ENCODE measurements around the gene SOHLH2.

The SOHLH2 gene

DNA sequence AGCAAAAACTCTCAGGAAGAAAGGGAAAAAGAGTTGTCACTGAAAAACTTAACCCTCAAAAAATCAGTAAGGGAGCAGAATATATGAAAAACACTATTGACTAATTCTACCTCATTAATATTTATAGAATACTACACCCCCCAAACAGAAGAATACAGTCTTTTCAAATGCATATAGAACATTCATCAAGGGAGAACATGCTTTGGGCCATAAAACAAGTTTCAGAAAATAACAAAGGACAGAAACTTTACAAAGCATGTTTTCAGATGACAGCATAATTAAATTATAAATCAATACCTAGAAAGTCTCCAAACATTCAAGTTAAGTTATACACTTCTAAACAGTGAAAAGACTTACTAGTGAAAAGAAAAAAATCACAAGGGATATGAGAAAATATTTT, 30.5 kb downstream of the SOHLH2 start:
- DNase-seq (ENCODE audit: low read depth): no peak

DNA sequence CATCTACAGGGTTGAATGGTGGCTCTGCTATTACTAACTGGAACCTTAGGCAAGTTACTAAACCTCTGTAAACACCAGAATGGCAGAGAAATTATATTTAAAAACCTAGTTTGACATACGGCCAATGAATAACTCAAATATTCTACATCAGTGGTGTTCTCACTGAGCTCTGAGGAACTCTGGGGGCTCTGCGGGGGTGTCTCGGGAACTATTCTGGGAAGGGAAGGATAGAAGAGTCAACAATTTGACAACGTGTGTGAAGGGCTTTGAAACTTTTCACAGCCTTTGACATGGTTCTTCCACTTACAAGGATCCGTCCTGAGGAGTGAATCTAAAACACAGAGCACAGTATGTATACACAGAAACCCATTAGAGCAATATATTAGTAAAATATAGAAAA, 38.7 kb downstream of the SOHLH2 start:
- DNase-seq (ENCODE audit: low read depth): no peak

DNA sequence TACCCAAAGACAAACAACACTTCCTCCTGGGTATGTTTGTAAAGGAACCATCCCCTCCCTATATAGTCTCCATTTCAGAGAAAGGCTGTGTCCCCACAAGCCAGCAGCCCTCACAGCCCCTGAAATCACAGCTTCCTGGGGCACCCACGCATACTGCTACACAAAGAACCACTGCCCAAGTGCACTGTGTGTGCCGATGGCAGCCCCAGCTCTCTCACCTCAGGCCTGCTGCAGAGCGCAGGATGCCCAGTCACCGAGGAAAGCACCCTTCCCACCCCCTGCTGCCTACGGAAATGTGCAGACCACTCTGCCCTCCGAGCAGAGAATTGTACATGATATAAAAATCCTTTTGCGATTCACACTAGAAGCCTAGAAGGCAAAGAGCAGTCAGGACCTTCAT, 39.4 kb downstream of the SOHLH2 start:
- no peak for DNase-seq (ENCODE audit: low read depth)

DNA sequence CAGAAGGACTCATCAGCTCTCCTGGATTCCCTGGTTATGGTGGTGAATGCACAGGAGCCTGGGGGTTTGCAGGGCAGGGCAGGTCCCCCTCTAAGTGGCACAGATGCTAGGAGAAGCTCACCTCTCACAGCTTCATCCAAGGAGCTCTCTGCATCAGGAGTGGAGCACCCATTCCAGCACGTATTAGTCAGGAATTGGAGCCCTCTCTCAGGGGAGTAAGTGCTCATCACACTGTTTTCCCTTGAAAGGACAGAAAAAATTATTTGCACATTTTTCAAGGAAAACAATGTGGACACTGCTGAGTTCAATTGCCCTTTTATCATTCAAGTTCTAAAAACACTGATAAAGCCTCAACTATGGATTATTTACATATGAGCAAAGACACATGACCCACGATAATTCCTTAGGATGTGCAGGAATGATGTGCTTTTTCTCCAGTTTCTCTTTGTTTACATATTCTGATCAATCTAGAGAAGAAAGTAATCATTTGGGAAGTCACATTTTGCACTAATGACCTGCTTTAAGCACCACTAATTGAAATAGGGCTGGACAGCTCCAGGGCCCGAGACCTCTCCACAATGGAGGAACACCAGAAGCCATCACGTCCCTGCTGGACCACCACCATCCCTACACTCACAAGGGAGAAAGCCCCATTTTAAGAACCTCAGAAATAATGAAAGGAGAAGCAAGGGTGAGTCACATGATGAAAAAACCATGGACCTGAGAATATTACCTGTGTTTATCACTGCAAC, 40.6 kb downstream of the SOHLH2 start:
- DNase-seq (ENCODE audit: low read depth): no peak

DNA sequence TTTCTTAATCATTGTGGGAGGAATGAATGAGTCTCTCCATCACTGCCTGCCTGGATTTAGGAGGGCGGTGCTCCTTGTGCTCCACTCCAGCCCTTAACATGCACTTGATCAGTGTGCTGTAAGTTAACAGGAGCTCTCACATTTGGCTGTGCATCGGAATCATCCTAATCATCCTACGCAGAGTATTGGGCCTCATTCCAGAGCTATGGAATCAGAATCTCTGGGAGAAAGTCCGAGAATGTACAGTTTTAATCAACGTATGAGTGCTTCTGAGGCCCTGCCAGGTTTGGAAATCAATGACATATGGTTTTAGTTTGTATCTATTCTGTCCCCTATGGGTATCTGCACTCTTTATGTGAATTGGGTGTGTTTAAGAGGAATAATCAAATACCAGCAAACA, 48.3 kb downstream of the SOHLH2 start:
- peak; percentile 38 for DNase-seq (ENCODE audit: low read depth)

DNA sequence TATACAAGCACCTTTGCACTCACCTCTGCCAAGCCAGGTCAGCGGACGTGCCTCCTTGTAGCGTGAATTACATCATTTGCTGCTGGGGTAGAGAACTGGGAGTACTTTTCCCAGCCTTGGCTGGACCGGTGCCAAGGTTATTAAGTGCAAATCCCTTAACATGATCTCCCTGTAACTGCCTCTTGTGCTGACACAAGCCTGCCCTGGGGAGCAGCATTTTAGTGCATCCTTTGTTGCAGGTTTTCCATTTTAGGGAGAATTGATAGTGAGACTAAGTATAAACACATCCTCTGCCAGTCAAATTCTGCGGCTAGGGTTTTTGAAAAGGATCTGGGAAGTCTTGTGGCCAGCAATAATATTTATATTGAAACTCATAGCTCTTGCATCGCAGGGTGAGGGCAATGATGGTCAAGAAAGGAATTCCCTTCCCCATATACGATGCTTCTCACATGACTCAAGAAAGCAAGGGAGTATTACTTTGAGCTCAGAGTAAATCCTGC, 50.5 kb downstream of the SOHLH2 start:
- peak; percentile 92 for DNase-seq (ENCODE audit: low read depth)

DNA sequence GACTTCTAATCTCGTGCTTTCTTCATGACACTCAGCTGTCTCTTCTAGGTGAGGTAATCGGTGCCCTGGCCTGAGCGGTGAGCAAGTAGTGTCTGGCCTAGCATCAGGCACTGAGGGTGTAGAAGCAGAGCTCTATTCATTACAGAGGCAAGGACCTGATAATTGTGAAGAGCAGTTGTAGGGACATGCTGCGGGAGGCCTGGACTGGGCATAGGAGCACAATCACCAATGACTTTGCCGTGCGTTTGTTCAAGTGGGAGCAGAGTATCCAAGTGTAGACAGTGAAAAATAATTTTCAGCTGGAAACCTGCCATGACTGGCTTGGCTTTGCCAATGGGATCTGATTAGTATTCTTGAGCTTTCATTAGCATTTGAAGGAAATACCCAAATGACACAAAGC, 51.1 kb downstream of the SOHLH2 start:
- no peak for DNase-seq (ENCODE audit: low read depth)

DNA sequence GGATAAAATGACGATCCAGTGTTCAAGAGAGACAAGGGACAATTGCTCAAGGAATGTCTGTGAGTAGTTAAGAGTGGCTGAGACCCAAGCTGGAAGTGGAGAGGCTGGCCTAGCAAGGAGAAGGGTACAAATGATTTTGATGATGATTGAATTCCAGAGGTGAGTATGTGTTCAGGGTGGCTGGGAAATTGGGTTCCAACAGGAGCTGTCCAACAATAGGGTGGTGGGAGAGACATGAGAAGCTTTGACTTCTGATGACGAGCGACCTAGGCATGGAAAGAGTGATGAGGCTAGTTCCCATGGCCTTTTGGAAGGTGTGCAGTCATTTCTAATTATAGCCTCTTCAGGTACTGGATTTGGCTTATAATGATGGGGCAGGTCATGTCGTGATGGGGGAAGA, 54.1 kb downstream of the SOHLH2 start:
- DNase-seq (ENCODE audit: low read depth): no peak

DNA sequence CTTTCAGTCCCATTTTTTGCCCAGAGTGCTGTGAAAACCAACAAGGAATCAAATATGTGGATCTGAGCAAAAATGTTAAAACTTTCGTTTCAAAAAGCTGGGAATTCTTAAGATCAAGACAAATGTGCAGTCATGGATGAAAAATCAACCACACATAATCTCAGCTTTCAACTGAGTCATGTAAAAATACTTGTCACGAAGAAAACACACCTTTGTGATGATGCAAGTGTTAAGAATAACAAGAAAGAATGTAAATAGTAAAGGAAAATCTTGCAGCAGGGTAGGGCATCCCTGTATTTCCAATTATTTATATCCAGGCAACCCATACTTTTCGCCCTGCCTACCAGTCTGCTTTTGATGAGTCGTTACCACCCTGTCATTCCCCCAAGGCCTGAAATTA, 55.7 kb downstream of the SOHLH2 start:
- DNase-seq (ENCODE audit: low read depth): no peak

DNA sequence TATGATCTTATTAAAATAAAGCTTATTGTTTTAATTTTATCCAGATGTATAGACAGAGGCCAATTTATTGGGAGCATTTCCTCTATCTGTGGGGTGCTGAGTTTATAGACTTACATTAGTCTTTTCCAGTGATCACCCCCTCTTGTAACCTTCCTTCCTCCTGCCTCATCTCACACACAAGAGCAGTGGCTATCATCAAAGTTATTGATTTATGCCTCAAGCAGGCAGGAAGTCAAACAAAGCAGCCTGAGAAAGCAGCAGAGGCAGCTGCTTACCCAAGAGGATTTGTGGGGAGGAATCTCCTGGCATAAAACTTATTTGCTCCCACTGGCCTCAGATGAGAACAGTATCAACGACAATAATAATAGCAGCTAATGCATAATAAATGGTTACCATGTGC, 56.9 kb downstream of the SOHLH2 start:
- DNase-seq (ENCODE audit: low read depth): no peak

DNA sequence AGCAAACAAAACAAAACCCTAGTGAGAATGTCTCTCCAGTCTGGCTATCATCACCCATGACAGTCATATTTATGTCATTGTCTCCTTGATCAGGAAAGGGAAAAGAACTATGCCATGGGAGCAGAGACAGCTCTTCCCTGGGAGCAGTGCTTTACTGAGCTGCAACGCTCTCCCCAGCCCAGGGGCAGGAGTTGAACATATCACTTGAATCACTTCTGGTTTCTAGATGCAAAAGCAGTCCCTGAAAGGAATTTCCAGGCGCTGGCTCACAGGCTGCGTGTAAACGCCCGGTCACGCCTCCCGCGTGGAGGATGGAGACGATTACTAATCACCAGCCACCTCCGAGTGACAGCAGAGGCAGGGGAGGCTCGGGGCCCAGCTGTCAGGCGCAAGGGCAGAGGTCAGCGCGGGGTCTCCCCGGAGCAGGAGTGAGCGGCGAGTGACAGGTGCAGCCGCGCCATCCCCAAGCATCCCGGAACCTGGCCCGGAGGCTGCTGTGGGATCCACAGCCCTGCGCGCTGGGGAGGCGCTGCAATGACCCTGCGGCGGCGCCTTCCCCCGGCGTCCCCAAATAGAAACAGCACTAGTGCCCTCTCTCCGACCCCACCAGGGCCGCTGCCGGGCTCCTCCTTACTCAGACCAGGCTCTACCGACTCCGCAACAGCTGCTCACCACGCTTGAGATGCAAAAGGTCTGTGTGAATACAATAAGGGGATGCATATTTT, 59.6 kb downstream of the SOHLH2 start:
- DNase-seq (ENCODE audit: low read depth): no peak

DNA sequence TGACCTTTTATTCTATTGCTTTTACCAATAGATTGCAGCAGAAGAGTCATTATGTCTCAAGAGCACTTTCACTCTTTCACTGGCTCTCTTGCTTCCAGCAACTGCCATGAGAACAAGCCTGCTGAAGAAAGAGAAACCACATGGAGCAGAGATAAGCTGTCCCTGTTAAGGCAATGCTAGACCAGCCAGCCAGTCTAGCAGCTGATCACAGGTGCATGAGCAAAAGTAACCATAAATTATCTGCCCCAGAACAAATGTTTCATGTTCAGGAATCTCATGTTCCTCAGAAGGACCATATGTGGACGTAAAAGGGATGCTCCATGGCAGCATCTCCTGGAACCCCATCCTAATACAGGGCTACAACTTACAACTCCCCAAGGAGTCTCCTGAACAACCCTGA, 62.8 kb downstream of the SOHLH2 start:
- DNase-seq (ENCODE audit: low read depth): no peak

DNA sequence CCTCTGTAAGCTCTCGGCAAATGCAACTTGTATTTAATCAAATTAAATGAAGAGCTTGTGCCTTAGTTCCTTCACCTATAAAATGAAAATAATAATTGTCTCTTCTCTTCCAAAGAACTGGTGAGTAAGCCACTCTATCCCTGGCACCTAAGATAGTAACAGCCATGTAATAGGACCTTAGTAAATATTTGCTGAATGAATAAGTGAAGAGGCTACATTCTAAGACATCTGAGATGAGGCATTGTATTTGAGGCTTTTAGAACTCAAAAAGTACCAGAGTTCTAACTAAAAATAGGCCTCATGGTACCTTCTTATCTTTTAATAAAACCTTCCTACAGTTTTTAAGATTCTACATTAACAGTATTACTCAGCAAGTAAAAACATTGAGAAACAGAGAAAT, 65.9 kb downstream of the SOHLH2 start:
- peak; percentile 13 for DNase-seq (ENCODE audit: low read depth)

DNA sequence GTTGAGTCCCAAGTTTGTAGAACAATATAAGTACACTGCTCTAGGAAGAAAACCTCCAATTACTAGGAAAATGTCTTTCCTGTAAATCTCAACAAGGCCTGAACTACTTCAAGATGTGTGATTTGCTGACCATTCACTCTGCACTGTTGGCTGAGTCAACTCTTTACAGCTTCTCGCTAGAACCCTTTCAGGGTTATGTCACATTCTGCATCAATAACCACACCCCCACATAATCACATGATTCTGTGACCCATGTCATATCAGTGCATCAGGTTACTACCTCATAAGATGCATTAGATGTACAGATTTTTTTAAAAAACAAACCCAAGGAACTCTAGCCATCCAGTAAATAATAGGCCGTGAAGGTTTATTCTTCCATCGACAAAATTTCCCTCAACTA, 67.0 kb downstream of the SOHLH2 start:
- no peak for DNase-seq (ENCODE audit: low read depth)

DNA sequence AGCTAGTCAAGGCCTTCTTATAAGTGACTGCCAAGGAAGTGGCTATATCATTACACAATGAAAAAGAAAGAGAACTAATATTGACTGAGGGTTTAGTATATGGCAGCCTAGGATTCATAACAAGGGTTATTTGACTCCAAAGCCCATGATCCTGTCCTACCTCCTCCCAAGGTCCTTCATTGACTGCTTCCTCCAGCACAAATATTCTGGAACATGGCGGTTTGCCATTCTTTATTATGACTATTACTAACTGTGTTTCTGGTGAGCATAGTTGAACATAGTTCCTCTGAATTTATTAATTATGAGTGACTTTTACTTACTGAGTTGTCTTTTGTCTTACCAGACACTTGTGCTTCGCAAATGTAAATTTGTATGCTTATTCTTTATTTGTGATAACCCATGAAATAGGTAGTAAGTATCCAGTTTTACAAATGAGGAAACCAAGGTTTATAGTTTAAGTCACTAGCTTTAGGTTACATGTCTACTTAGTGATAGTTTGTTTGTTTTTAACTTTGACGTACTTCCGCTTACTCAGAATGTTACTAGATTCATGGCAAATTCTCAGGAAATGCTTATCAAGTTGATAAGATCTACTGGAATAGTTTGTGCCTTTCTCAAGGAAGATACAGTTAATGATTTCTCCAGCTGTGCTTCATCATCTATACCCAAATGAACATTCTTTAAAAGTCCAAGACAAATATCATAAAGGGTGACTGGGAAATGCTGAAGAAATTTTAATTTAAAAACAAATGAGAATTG, 67.7 kb downstream of the SOHLH2 start:
- no peak for DNase-seq (ENCODE audit: low read depth)

DNA sequence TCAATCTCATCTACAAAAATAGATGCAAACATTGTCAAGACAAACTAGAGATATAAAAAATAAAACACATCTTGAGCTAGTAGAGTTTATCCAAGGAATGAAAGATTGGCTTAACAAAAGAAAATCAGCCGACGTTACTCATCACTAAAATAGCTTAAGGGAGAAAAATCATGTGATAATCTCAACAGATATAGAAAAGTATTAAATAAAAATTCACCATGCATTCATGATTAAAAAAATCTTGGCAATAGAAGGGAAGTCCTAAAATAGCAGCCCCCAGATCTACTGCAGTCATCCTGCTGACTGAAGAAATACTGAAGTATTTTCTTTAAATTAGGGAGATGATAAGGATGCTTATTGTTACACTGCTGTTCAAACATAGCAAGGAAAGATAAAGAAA, 70.6 kb downstream of the SOHLH2 start:
- no peak for DNase-seq (ENCODE audit: low read depth)

DNA sequence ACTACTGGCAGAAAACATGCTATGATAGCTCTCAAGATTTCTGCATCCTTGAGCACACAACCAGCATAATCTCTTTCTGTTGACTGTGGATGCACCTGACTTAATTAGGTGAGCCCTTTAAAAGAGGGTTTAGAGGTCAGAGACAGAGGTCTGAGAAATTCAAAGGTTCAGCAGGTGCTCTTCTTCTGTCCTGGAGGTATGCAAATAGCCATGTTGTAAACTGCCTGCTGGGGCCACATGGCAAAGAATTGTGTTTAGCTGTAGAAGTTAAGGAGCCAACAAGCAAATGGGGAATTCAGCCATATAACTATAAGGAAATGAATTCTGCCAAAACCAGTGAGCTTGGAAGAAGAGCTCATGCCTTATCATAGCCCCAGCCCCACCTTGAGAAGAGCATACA, 71.6 kb downstream of the SOHLH2 start:
- DNase-seq (ENCODE audit: low read depth): no peak

DNA sequence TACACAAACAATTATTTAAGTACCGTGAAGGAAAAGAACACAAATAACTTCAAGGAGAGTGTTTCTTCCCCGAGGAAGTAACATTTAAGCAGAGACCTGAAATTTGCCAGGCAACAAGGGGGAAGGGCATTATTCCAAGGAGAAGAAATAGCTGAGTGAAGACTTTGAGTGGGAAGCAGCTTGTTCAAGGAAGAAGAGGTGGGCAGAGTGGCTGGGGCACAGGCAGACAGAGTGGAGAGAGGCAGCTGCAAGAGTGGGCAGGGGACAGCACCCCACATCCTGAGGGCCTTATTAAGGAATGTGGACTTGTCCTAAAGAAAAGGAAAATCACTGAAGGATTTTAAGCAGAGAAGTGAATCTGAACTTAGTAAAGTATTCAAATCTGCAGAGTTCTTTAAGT, 78.5 kb downstream of the SOHLH2 start:
- DNase-seq (ENCODE audit: low read depth): no peak

DNA sequence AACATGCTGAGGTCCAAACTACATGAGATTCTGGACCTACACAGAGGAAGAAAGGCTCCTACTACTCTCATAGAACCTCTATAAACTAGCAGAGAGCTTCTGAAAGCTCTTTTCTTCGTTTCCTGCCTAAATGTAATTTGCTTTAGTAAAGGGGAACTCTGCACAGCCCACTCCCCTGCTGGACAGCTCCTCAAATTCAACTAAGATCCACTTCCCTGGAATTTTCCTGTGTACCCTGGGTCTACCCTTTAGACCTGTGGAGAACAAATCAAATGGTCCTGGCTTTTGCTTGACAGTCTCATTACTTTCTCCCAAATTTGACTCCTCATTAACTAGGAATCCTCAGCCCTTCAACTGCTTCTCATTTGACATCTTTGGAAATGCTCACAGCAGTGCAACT, 79.7 kb downstream of the SOHLH2 start:
- DNase-seq (ENCODE audit: low read depth): no peak

DNA sequence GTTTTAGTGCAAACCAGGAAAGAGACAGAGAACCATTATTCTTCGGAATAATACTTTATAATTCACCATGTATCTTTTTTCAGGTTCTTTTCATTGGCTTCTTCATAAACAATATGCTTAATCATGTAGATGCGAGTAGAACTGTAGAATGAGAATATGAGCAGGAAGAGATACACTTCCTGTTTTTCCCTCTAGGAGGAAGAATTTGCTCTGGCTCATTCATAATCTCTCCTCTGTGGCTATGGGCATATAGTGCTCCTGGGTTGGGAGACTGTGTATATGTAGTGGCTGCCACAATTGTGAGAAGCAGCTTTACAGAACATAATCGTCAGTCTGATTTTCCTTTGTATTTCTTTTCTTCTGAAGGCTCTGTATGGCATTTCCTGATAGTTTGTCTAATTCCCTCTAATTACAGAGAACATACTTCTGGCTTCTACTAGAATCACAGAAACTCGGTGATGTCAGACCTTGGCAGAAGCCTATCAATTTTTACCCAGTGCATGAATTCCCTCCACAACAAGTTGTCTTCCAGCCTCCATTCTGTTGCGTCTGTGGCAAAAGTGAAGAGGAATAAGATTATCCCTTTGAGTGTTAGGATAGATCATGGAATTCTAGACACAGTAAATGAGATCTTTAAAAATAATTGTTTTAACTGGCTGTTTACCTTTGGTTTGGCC, 80.3 kb downstream of the SOHLH2 start:
- no peak for DNase-seq (ENCODE audit: low read depth)

DNA sequence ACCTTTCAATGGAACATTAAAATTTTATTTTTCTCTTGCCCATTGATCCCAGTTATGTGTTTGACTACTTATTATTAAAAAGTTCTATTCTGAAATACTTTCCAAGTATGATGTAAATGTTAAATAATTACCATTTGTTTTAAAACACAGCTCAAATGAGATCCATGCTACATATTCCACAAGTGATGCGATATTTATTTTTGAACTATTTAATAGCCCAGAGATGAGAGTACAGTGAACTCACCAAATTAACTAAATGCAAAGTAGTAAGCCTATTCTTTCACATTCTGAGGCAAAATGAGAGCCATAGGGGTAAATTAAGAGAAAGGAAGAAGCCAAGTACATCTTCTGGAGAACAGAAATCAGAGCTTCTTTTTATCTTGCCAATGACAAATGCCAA, 82.0 kb downstream of the SOHLH2 start:
- no peak for DNase-seq (ENCODE audit: low read depth)

DNA sequence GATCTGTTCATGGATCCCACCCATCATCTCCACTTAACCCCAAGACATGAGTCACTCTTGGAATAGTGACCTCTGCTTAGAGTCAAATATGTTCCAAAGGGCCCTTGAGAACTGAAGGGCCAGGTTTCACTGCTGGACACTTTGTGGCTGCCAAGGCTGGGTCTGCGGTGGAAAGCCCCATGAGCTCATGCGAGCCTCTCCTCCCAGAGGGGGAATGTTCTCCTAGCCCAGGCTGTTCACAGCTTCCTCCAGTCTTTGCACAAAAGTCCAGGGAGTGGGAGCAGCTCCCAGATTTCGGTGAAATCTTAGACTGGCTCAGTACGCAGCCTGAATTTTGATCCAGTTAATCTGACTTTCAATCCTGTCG, 82.4 kb downstream of the SOHLH2 start:
- peak; percentile 15 for DNase-seq (ENCODE audit: low read depth)

Measured in fibroblast of gingiva (primary cell).